OCI-LY7 (cell line): Measurements from ENCODE around the gene SCN8A. TPM values are rescaled to one million over a fixed set of nuclear protein-coding genes. Genes with fewer than 3 reads are reported as not detected.

Source experiments
- BruUV-seq: library from RNA; stranded (reverse); fragments of 400-500 nt; replicated peaks from 2 replicates; lab custom pipeline; 2021; lab: Mats Ljungman, UMichigan
- CTCF ChIA-PET: fragments of 300-600 bp; sonication (Branson Sonifier 250); formaldehyde crosslinking; loops from one replicate; lab custom pipeline; 2022; ENCODE audit warnings: antibody characterized with exemption; ENCODE audit not compliant: unreplicated experiment; lab: Charles Lee
- POLR2A ChIA-PET: fragments of 300-600 bp; sonication (Branson Sonifier 250); formaldehyde crosslinking; loops from one replicate; lab custom pipeline; 2022; ENCODE audit warnings: antibody characterized with exemption; lab: Charles Lee
- DNase-seq: peaks from one replicate; pipeline ENCODE4 v3.0.0-alpha.2; 2015; ENCODE audit warnings: low spot score
- H2AFZ ChIP-seq: fragments of 200-600 bp; sonication (generic), shearing (Covaris generic); 2 replicates; pipeline ENCODE4 v1.6.1; 2014; ENCODE audit warnings: mild to moderate bottlenecking, antibody characterized with exemption, low read length, moderate library complexity
- H3K27ac ChIP-seq: fragments of 200-600 bp; sonication (generic); 2 replicates; pipeline ENCODE4 v1.5.1; 2014; ENCODE audit warnings: mixed run types, low read depth, mild to moderate bottlenecking, moderate library complexity, low read length, inconsistent platforms; ENCODE audit not compliant: poor library complexity, severe bottlenecking
- H3K36me3 ChIP-seq: fragments of 200-600 bp; sonication (generic); 2 replicates; pipeline ENCODE4 v1.6.1; 2014; ENCODE audit warnings: mild to moderate bottlenecking, antibody characterized with exemption, low read length, moderate library complexity, mixed read lengths; ENCODE audit not compliant: insufficient read depth
- H3K4me1 ChIP-seq: fragments of 200-600 bp; sonication (generic); 2 replicates; pipeline ENCODE4 v1.5.1; 2014; ENCODE audit warnings: mild to moderate bottlenecking, low read length; ENCODE audit not compliant: insufficient read depth, poor library complexity, severe bottlenecking
- H3K4me2 ChIP-seq: fragments of 200-600 bp; sonication (generic); 2 replicates; pipeline ENCODE4 v1.6.1; 2014; ENCODE audit warnings: mild to moderate bottlenecking, low read length
- H3K4me3 ChIP-seq: fragments of 200-600 bp; sonication (generic); 2 replicates; pipeline ENCODE4 v1.5.1; 2014; ENCODE audit warnings: mild to moderate bottlenecking, low read depth, low read length; ENCODE audit not compliant: poor library complexity, severe bottlenecking
- H3K79me2 ChIP-seq: fragments of 200-600 bp; sonication (generic); 2 replicates; pipeline ENCODE4 v1.6.1; 2016; ENCODE audit warnings: low read depth, mild to moderate bottlenecking, low read length, moderate library complexity, mixed read lengths; ENCODE audit not compliant: insufficient read depth
- H3K9me2 ChIP-seq: fragments of 200-600 bp; sonication (generic); 2 replicates; pipeline ENCODE4 v1.6.1; 2016; ENCODE audit warnings: mild to moderate bottlenecking, low read length, mixed read lengths; ENCODE audit not compliant: insufficient read depth
- H3K9me3 ChIP-seq: fragments of 200-600 bp; sonication (generic); 2 replicates; pipeline ENCODE4 v1.6.1; 2014; ENCODE audit warnings: mild to moderate bottlenecking, mixed run types, low read length, mixed read lengths
- H4K20me1 ChIP-seq: fragments of 200-600 bp; sonication (generic); 2 replicates; pipeline ENCODE4 v1.6.1; 2014; ENCODE audit warnings: mild to moderate bottlenecking, antibody characterized with exemption, low read length, moderate library complexity, mixed read lengths; ENCODE audit not compliant: insufficient read depth
- EZH2phosphoT487 ChIP-seq: fragments of 200-600 bp; sonication (generic); IDR thresholded peaks from 2 replicates; pipeline ENCODE4 v1.6.1; 2018; ENCODE audit warnings: low read depth, borderline replicate concordance, mild to moderate bottlenecking, mixed run types, antibody characterized with exemption, low read length, moderate library complexity, mixed read lengths
- intact Hi-C: fragments of 100-400 bp; cut with micrococcal nuclease; formaldehyde crosslinking; loops from one replicate; pipeline ENCODE4 v1.10.0; 2022; ENCODE audit not compliant: unreplicated experiment
- total RNA-seq, 2 experiments: library from RNA; depleted of rRNA in 1 of 2; stranded (reverse); fragments of >200 nt in 1 of 2; shearing (Covaris generic) in 1 of 2; gene quantifications; 2 replicates each; pipeline ENCODE4 v1.2.3, GENCODE V29; 2014 to 2022
- TF ChIP-seq, protein P1 (sequence below): fragments of 200-600 bp; sonication (generic); conservative IDR thresholded peaks from 2 replicates; pipeline ENCODE4 v1.5.1; 2014; ENCODE audit warnings: mild to moderate bottlenecking, antibody characterized with exemption, low read length, moderate library complexity, mixed read lengths

The SCN8A gene
- total RNA-seq, 2 experiments from 2014 or later = 0.88 to 2.6 TPM

DNA sequence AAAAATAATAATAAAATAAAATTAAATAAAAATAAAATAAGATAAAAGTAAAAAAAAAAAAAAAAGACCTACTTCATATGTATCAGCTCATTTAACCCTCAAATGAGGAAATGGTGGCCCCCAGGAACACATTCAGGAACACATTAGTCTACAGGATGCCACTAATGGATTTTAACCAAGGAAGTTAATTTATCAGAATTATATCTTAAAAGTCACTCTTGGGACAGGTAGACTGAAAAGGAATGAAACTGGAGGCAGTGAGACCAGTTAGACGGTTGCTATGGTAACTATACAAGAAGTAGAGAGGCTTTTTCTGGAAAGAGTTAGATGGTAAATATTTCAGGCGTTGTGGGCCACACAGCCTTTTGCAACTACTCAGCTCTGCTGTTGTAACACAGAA lies 54.9 kb downstream of the SCN8A start:
- no TSS peak for BruUV-seq
- no peak overlapping the region for H3K4me3 ChIP-seq
- no peaks in the 10 kb centered on the region for H3K9me3 ChIP-seq
- TF ChIP-seq EZH2phosphoT487 = no peak
- TF ChIP-seq, protein P1, sequence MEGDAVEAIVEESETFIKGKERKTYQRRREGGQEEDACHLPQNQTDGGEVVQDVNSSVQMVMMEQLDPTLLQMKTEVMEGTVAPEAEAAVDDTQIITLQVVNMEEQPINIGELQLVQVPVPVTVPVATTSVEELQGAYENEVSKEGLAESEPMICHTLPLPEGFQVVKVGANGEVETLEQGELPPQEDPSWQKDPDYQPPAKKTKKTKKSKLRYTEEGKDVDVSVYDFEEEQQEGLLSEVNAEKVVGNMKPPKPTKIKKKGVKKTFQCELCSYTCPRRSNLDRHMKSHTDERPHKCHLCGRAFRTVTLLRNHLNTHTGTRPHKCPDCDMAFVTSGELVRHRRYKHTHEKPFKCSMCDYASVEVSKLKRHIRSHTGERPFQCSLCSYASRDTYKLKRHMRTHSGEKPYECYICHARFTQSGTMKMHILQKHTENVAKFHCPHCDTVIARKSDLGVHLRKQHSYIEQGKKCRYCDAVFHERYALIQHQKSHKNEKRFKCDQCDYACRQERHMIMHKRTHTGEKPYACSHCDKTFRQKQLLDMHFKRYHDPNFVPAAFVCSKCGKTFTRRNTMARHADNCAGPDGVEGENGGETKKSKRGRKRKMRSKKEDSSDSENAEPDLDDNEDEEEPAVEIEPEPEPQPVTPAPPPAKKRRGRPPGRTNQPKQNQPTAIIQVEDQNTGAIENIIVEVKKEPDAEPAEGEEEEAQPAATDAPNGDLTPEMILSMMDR = no peak
- no peaks in the 10 kb centered on the region for H3K36me3 ChIP-seq
- ChIA-PET CTCF (no interaction called here), POLR2A (interaction anchor here (0.6 kb wide), 1 partner anchor 47 kb away, joined by 3 read pairs; no protein-coding TSS in a partner anchor)
- no peak for DNase-seq
- intact Hi-C loops = no loop called here
- H3K79me2 ChIP-seq = no peaks in the 10 kb centered on the region
- H3K9me2 ChIP-seq = no peaks in the 10 kb centered on the region
- no peaks in the 10 kb centered on the region for H3K4me1 ChIP-seq
- no peak overlapping the region for H3K4me2 ChIP-seq
- H3K27ac ChIP-seq = no peak overlapping the region
- no peaks in the 10 kb centered on the region for H4K20me1 ChIP-seq
- H2AFZ ChIP-seq = no peak overlapping the region

DNA sequence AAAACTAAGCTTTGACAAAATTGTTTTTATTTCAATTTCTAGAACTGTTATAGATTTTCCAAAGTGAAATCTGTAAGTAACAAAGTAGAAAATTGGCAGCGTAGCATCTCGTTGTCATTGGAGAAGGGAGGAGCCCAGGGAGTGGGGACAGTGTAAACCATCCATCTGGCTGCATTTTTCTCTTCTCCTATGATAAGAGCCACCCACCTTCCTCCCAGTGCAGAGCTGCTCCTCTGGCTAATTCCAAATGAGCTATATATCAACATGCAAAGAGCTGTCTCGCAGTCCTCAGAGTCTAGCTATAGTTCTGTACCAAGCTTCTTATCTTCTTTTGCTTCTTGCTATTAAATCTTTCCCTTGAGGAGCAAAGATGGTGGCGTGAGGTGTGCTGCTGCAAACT lies 56.6 kb downstream of the SCN8A start:
- no peaks in the 10 kb centered on the region for H3K36me3 ChIP-seq
- H3K9me3 ChIP-seq = no peaks in the 10 kb centered on the region
- no peaks in the 10 kb centered on the region for H3K9me2 ChIP-seq
- no peak overlapping the region for H3K4me2 ChIP-seq
- DNase-seq = no peak
- no peaks in the 10 kb centered on the region for H3K79me2 ChIP-seq
- H3K4me1 ChIP-seq = no peaks in the 10 kb centered on the region
- H4K20me1 ChIP-seq = no peaks in the 10 kb centered on the region
- H2AFZ ChIP-seq = no peak overlapping the region
- ChIA-PET POLR2A (interaction anchor here (0.8 kb wide), 1 partner anchor 15 kb away, joined by 3 read pairs; no protein-coding TSS in a partner anchor), CTCF (no interaction called here)
- no peak overlapping the region for H3K27ac ChIP-seq
- no TSS peak for BruUV-seq
- TF ChIP-seq EZH2phosphoT487 = no peak
- TF ChIP-seq, protein P1 = no peak
- intact Hi-C loops = no loop called here
- no peak overlapping the region for H3K4me3 ChIP-seq

DNA sequence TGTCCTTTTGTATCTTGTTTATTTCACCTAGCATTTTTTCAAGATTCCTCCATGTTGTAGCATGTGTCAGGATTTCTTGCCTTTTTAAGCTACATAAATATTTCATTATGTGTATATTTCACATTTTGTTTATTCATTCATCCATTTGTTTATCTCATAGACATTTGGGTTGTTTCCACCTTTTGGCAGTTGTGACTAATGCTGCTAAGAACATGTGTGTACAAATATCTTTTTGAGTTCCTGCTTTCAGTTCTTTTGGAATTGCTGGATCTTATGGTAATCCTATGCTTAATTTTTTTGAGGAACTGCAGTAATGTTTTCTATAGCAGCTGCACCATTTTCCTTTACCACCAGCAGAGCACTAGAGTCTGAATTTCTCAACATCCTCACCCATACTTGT lies 62.4 kb downstream of the SCN8A start:
- ChIA-PET CTCF (no interaction called here), POLR2A (no interaction called here)
- no peak overlapping the region for H3K4me2 ChIP-seq
- no peak for DNase-seq
- no peaks in the 10 kb centered on the region for H3K4me1 ChIP-seq
- no peaks in the 10 kb centered on the region for H3K9me2 ChIP-seq
- H2AFZ ChIP-seq = no peak overlapping the region
- no TSS peak for BruUV-seq
- intact Hi-C loops = no loop called here
- H4K20me1 ChIP-seq = no peaks in the 10 kb centered on the region
- H3K36me3 ChIP-seq = no peaks in the 10 kb centered on the region
- no peaks in the 10 kb centered on the region for H3K9me3 ChIP-seq
- H3K27ac ChIP-seq = no peak overlapping the region
- no peak overlapping the region for H3K4me3 ChIP-seq
- H3K79me2 ChIP-seq = no peaks in the 10 kb centered on the region
- TF ChIP-seq EZH2phosphoT487 = no peak
- TF ChIP-seq, protein P1 = no peak
